SU-DHL-6 (cell line): ENCODE results near the gene CTTNBP2NL.
"Not testable (repeated sequence)": the region's sequence is repeated elsewhere in the genome, so short reads cannot be mapped to it uniquely, and the experiment has no call there.

Experiments
- H2AFZ ChIP-seq: fragments of 200-600 bp; sonication (generic); 2 replicates; pipeline ENCODE4 v1.6.1; 2014; ENCODE audit warnings: low read depth, mild to moderate bottlenecking, moderate library complexity, mixed read lengths, antibody characterized with exemption, low read length; ENCODE audit not compliant: severe bottlenecking
- H3F3A ChIP-seq: fragments of 200-600 bp; shearing (Covaris generic); 2 replicates; pipeline ENCODE4 v1.6.0; 2016; ENCODE audit warnings: antibody characterized with exemption, mild to moderate bottlenecking; ENCODE audit not compliant: insufficient read depth
- H3K27ac ChIP-seq: fragments of 200-600 bp; sonication (generic); 2 replicates; pipeline ENCODE4 v1.5.1; 2016; ENCODE audit warnings: low read depth, mild to moderate bottlenecking, low read length, moderate library complexity, mixed read lengths
- H3K27me3 ChIP-seq: fragments of 200-600 bp; sonication (generic), shearing (Covaris generic); 2 replicates; pipeline ENCODE4 v1.6.0; 2014; ENCODE audit warnings: mild to moderate bottlenecking, low read length
- H3K36me3 ChIP-seq: fragments of 200-600 bp; sonication (generic); 2 replicates; pipeline ENCODE4 v1.6.1; 2014; ENCODE audit warnings: mild to moderate bottlenecking, low read length, mixed read lengths
- H3K4me2 ChIP-seq: fragments of 300-600, 200-600 bp; shearing (Covaris generic), sonication (generic); 2 replicates; pipeline ENCODE4 v1.6.0; 2014; ENCODE audit warnings: low read length, low read depth, mild to moderate bottlenecking; ENCODE audit not compliant: poor library complexity, severe bottlenecking
- H3K4me3 ChIP-seq: fragments of 200-600 bp; sonication (generic); 2 replicates; pipeline ENCODE4 v1.5.1; 2014; ENCODE audit warnings: antibody characterized with exemption, low read length, mild to moderate bottlenecking, mixed read lengths; ENCODE audit not compliant: insufficient read depth, poor library complexity, severe bottlenecking
- H3K79me2 ChIP-seq: fragments of 200-600 bp; sonication (generic); 2 replicates; pipeline ENCODE4 v1.6.1; 2014; ENCODE audit warnings: mild to moderate bottlenecking, low read length, moderate library complexity; ENCODE audit not compliant: insufficient read depth
- H3K9ac ChIP-seq: fragments of 200-600 bp; sonication (generic); 2 replicates; pipeline ENCODE4 v1.7.0; 2014; ENCODE audit warnings: mild to moderate bottlenecking, low read length
- H3K9me2 ChIP-seq: fragments of 200-600 bp; sonication (generic); replicated peaks from 2 replicates; pipeline ENCODE4 v1.6.1; 2014; ENCODE audit warnings: low read length; ENCODE audit not compliant: insufficient read depth
- H3K9me3 ChIP-seq: fragments of 200-600 bp; sonication (generic); 2 replicates; pipeline ENCODE4 v1.6.1; 2014; ENCODE audit warnings: low read length, mixed read lengths; ENCODE audit not compliant: insufficient read depth
- H4K20me1 ChIP-seq: fragments of 200-600 bp; sonication (generic); 2 replicates; pipeline ENCODE4 v1.6.1; 2014; ENCODE audit warnings: low read depth, mild to moderate bottlenecking, antibody characterized with exemption, low read length, moderate library complexity, mixed read lengths
- EZH2phosphoT487 ChIP-seq: fragments of 200-600 bp; sonication (generic), shearing (Covaris generic); conservative IDR thresholded peaks from 2 replicates; pipeline ENCODE4 v1.6.1; 2018; ENCODE audit warnings: mild to moderate bottlenecking, antibody characterized with exemption, low read length, moderate library complexity, mixed read lengths
- TF ChIP-seq, protein P1 (sequence below): fragments of 200-600 bp; sonication (generic); IDR thresholded peaks from one replicate; pipeline ENCODE4 v1.5.1; 2017; ENCODE audit warnings: antibody characterized with exemption, mild to moderate bottlenecking, low read length, moderate library complexity; ENCODE audit not compliant: insufficient read depth, poor library complexity, severe bottlenecking

Gene CTTNBP2NL

DNA sequence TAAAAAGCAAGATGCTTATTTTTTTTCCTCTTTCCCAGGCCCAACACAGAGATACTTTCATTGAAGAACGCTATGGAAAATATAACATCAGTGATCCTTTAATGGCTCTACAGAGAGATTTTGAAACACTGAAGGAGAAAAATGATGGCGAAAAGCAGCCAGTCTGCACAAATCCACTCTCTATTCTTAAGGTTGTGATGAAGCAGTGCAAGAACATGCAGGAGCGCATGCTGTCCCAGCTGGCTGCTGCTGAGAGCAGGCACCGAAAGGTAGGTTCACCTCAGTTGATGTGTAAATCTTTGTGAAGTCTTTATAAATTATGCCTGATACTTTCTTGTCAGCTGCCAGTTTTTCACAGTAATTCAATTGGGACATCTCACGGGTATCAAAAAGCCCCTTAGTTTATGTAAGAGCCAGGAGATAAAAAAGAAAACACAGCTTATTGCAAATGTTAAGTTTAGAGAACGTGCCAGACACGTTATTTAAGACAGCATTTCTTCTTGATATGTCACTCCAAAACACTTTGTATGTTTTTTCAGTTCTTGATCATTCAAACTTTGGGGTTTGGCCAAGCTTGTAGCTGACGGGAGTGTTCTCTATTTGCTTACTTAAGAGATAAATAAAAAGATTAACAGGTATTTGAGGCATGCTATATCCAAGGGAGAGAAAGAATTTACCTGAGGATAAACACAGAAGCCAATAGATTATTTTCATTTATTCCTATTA is 53.1 kb downstream of the CTTNBP2NL start:
- no peaks in the 10 kb centered on the region for H3K27me3 ChIP-seq
- no peaks in the 10 kb centered on the region for H3K9me2 ChIP-seq
- no peaks in the 10 kb centered on the region for H3K36me3 ChIP-seq
- no peak overlapping the region for H3K4me2 ChIP-seq
- H2AFZ ChIP-seq = no peak overlapping the region
- no peaks in the 10 kb centered on the region for H3F3A ChIP-seq
- no peak for TF ChIP-seq EZH2phosphoT487
- TF ChIP-seq, protein P1, sequence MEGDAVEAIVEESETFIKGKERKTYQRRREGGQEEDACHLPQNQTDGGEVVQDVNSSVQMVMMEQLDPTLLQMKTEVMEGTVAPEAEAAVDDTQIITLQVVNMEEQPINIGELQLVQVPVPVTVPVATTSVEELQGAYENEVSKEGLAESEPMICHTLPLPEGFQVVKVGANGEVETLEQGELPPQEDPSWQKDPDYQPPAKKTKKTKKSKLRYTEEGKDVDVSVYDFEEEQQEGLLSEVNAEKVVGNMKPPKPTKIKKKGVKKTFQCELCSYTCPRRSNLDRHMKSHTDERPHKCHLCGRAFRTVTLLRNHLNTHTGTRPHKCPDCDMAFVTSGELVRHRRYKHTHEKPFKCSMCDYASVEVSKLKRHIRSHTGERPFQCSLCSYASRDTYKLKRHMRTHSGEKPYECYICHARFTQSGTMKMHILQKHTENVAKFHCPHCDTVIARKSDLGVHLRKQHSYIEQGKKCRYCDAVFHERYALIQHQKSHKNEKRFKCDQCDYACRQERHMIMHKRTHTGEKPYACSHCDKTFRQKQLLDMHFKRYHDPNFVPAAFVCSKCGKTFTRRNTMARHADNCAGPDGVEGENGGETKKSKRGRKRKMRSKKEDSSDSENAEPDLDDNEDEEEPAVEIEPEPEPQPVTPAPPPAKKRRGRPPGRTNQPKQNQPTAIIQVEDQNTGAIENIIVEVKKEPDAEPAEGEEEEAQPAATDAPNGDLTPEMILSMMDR = no peak
- H3K9ac ChIP-seq = no peak overlapping the region
- no peaks in the 10 kb centered on the region for H3K9me3 ChIP-seq
- no peak overlapping the region for H3K4me3 ChIP-seq
- H4K20me1 ChIP-seq = no peaks in the 10 kb centered on the region
- no peaks in the 10 kb centered on the region for H3K79me2 ChIP-seq
- no peak overlapping the region for H3K27ac ChIP-seq

DNA sequence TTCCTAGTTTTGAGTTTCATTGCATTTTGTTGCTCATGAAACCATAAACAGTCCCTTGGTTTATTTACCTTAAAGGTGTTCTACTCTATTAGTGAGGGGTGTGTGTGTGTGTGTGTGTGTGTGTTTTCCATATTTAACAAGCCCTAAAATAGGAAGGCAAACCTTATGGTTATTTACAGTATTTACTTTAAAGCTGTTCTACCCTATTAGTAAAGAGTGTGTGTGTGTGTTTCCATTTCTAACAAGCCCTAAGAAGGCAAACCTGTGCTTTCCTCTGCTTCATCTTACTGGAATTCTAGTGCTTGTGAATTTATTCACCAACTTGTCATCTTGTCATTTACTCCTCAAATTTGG is 53.6 kb downstream of the CTTNBP2NL start:
- H3K36me3 ChIP-seq = no peaks in the 10 kb centered on the region
- H3K79me2 ChIP-seq = no peaks in the 10 kb centered on the region
- no peaks in the 10 kb centered on the region for H3F3A ChIP-seq
- H4K20me1 ChIP-seq = no peaks in the 10 kb centered on the region
- H3K9me2 ChIP-seq = no peaks in the 10 kb centered on the region
- no peak overlapping the region for H3K27ac ChIP-seq
- H3K27me3 ChIP-seq = no peaks in the 10 kb centered on the region
- TF ChIP-seq, protein P1 = no peak
- no peak for TF ChIP-seq EZH2phosphoT487
- no peak overlapping the region for H3K4me2 ChIP-seq
- no peak overlapping the region for H2AFZ ChIP-seq
- H3K9me3 ChIP-seq = no peaks in the 10 kb centered on the region
- H3K4me3 ChIP-seq = no peak overlapping the region
- H3K9ac ChIP-seq = no peak overlapping the region

DNA sequence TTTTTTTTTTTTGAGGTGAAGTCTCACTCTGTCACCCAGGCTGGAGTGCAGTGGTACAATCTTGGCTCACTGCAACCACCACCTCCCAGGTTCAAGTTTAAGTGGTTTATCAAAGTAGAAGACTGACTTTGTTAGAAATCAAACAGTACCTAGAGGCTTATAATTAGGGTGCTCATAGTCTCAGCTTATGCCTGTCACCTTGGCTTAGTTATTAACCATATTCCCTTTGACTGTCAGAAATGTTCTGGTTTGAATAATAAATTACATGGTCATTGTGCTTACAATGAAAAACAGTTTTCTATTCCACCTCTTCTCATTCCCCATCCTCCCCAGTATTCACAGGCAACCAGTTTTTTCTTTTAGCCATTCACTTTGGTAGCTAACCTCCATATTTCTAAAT is 54.8 kb downstream of the CTTNBP2NL start:
- H3K27me3 ChIP-seq = no peaks in the 10 kb centered on the region
- H3F3A ChIP-seq = no peaks in the 10 kb centered on the region
- H3K36me3 ChIP-seq = no peaks in the 10 kb centered on the region
- no peak overlapping the region for H2AFZ ChIP-seq
- no peaks in the 10 kb centered on the region for H3K9me3 ChIP-seq
- H3K4me2 ChIP-seq = no peak overlapping the region
- no peaks in the 10 kb centered on the region for H3K79me2 ChIP-seq
- H3K27ac ChIP-seq = no peak overlapping the region
- no peak overlapping the region for H3K4me3 ChIP-seq
- H4K20me1 ChIP-seq = no peaks in the 10 kb centered on the region
- TF ChIP-seq, protein P1 = no peak
- TF ChIP-seq EZH2phosphoT487 = no peak
- H3K9ac ChIP-seq = no peak overlapping the region
- no peaks in the 10 kb centered on the region for H3K9me2 ChIP-seq

- H3K79me2 ChIP-seq, H3K27ac ChIP-seq, H3K9me3 ChIP-seq, H3K4me2 ChIP-seq, H3K27me3 ChIP-seq, H3K4me3 ChIP-seq, H3K9me2 ChIP-seq, H3F3A ChIP-seq, H2AFZ ChIP-seq, H3K36me3 ChIP-seq, H4K20me1 ChIP-seq, H3K9ac ChIP-seq: not testable (repeated sequence)
Observed at GRCh38 chr1:112451301-112451700, 55.3 kb downstream of the CTTNBP2NL start.
